Raji (cell line): ENCODE data around the gene MLF2.

ENCODE experiments used
- POLR2A ChIP-seq: IDR thresholded peaks from 2 replicates; pipeline ENCODE4 v1.6.1; 2011; ENCODE audit warnings: low read depth, low read length, control low read depth; ENCODE audit not compliant: insufficient read depth

The MLF2 gene

DNA sequence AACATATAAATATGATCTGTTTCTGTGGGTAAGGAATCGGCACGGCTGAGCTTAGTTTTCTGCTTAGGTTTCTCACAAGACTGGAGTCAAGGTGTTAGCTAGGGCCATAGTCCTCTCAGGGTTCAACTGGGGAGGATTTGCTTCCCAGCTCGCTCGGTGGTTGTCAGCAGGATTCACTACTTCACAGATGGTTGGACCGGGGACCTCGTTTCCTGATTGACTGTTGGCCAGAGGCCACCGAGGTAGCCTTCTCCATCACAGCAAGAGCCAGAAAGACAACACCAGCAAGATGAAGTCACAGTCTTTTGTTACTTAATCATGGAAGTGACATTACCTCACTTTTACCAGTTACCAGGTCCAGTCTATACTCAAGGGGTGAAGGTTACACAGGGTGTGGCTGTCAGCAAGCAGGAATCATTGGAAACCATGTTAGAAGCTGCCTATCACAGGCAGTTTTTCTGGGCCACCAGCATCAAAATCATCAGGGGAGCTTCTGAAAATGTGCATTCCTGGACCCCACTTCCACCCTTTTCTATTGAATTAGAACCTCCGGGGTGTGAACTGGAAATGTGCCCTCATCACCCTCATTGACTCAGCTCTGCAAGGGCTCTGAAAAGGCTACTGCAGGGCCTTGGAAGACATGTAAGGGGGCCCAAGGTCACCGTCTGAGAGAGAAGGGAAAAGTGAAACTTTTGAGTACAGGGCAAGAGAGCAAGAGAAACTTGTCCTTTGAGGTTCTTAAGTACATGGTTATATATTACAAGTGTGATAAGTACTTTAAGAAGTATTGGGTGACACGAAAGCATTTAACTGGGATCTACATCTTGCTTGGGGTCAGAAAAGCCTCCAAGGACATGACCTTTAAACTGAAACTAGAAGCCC, 18.2 kb downstream of the MLF2 start:
- no peak for TF ChIP-seq POLR2A

DNA sequence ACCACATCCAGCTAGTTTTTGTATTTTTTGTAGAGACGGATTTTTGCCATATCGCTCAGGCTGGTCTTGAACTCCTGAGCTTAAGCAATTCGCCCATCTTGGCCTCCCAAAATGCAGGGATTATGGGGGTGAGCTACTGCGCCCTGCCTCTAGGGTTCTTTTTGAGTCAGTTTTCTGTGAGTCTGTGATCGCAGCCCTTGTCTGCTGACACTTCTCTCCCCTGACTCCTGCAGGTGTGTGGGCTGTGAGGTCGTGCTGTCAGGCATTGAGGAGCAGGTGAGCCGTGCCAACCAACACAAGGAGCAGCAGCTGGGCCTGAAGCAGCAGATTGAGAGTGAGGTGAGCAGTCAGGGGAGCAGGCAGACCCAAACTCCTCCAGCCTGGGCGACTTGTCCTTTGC, 22.8 kb downstream of the MLF2 start:
- TF ChIP-seq POLR2A = no peak

DNA sequence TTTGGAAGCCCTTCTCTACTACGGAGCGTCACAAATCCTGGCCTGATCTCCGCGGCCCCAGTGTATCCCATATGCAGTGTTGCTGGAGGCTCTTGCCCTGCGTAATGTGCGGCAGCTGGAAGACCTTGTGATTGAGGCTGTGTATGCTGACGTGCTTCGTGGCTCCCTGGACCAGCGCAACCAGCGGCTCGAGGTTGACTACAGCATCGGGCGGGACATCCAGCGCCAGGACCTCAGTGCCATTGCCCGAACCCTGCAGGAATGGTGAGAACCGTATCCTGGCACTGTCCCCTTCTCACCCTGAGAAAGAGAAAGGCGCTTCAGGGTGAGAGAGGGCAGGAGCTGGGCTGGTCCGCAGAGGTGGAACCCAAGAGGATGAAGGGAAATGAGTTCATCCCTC, 23.8 kb downstream of the MLF2 start:
- no peak for TF ChIP-seq POLR2A

DNA sequence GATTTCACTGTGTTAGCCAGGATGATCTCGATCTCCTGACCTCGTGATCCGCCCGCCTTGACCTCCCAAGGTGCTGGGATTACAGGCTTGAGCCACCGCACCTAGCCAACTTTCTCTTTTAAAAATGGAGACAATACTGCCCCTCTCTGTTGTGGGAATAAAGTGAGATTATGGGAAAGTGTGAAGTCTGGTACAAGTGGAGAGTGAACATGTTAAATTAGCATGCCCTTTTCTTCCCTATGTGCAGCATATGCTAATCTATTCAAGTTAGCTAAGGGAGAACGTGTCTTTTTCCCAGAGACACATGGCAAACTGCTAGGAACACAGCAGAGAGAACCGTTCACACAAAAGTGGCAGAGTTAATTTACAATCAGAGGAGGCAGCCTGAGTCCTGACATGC, 27.6 kb downstream of the MLF2 start:
- TF ChIP-seq POLR2A = no peak

DNA sequence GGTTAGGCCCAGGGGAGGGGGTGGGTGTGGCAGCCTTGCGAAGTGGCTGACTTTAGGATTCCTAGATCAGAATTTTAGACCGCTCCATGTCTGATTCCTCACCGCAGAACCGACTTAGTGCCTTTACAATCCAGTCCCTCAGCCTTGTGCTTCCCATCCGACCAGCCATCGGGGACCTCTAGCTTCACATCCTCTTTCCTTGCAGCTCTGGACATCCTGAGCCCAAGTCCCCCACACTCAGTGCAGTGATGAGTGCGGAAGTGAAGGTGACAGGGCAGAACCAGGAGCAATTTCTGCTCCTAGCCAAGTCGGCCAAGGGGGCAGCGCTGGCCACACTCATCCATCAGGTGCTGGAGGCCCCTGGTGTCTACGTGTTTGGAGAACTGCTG, 28.5 kb downstream of the MLF2 start:
- no peak for TF ChIP-seq POLR2A

DNA sequence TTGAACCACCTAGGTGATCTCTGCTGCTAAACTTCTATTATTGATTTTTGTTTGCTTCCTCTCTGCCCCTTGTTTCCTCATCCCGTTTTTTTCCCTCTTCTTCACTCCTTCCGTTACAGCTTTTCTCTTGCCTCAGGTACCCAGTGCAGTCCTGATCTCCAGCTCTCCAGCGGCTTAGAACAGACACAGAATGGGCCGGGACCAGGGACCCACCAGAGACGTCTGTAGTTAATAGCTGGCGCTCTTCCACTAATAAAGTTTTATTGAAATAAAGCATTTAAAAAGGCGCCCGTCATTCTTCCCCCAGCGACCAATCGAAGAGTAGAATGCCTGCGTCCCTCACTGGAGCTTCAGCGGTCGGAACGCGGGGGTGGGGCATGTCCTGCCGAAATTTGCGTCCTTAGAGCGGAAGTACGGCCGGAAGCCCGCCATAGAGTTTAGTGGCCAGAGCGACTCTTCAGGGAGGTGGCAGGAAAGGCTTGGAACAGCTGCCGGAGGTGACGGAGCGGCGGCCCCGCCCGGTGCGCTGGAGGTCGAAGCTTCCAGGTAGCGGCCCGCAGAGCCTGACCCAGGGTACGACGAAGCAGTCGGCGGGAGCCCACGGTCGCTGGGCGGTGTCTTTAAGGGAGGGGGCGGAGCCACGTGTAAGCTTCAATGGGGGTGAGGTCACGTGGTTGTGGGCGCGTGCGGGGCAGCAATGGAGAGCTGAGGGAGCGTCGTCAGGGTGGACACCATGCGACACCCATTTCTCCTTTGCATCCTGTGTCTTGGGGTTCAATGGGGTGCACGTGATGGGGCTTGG, 29.1 kb downstream of the MLF2 start, which contains the start of gene COPS7A:
Gene COPS7A, plus strand, starts transcription at position 440 of the 802 bp plus-strand sequence. CDS start 611 bp downstream, outside the sequence.
- TF ChIP-seq POLR2A = peak; percentile 88

DNA sequence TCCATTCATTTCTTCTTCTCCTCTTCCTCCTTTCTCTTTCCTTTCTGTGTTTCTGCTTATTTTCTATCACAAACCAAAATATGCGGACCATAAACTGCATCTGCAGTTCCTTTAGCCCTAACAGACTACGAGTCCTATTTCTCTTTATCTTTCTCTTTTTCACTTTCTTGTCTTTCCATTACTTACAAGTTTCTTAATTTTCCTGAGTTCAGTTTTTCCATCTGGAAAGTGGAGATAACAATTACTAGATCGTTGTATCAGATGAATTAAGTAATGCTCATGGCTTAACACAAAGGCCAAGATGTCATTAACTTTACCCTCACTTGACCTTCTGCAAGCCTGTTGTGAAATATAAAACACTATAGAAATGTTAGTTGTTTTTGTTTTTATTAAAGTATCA, 30.1 kb downstream of the MLF2 start:
- no peak for TF ChIP-seq POLR2A

DNA sequence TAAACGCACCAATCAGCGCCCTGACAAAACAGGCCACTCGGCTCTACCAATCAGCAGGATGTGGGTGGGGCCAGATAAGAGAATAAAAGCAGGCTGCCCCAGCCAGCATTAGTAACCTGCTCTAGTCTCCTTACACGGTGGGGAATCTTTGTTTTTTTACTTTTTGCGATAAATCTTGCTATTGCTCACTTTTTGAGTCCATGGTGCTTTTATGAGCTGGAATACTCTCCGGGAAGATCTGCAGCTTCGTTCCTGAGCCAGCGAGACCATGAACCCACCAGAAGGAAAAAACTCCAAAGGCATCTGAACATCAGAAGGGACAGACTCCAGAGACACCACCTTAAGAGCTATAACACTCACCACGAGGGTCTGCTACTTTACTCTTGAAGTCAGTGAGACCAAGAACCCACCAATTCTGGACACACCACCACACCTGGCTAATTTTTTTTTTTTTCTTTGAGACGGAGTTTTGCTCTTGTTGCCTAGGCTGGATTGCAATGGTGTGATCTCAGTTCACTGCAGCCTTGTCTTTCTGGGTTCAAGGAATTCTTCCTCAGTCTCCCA, 36.0 kb downstream of the MLF2 start:
- peak; percentile 16; the same call in 1 of the 2 replicates for TF ChIP-seq POLR2A

DNA sequence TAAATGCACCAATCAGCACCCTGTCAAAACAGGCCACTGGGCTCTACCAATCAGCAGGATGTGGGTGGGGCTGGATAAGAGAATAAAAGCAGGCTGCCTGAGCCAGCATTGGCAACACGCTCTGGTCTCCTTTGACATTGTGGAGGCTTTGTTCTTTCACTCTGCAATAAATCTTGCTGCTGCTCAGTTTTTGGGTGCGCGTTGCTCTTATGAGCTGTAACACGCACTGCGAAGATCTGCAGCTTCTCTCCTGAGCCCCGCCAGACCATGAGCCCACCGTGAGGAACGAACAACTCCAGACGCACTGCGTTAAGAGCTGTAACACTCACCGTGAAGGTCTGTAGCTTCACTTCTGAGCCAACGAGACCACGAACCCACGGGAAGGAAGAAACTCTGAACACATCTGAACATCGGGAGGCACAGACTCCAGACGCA, 44.0 kb downstream of the MLF2 start:
- TF ChIP-seq POLR2A = peak; percentile 63

DNA sequence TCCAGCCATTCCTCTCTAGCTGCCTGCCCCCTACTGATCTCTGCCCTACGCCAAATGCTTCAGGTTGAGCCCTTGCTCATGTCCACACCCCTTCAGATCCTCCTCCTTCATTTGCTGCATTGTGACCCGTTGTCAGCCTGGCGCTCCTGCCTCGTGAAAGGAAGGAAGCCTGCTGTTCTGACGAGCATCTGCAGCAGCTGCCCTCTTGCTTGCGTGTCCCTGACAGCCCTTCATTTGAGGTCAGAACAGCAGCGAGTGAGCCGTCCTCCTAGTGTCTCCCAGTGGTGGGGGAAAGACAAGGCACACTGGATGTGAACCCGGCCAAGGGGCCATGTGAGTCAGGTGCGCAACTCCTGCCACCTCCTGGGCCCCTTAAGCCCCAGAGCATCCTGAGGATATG, 49.3 kb downstream of the MLF2 start:
- no peak for TF ChIP-seq POLR2A

DNA sequence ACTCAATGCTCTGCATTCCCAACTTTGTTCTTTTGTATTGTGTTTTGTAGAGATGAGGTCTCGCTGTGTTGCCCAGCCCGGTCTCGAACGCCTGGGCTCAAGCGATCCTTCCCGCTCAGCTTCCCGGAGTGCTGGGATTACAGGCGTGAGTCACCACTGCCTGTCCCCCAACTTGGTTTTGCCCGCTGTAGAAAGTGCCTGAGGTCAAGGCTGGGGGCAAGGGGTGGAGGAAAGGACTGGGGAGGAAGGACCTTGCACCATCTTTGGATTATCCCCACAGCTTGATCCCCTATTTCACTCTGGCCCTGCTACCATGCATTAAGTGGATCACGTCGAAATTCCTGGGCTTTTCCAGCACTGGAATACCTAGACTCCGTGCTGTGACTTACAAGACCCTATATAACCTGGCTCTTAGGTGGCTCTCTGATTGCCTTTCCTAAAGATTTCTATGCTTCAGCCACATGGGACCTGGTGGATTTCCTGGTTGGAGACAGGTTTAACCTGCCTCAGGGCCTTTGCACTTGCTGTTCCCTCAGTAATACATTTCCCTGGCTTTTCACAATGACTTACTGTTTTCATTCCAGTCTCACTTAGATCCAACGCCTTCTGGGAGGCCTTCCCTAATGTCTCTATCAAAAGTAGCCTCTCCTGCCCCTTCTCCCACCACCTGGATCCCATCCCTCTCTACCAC, 51.7 kb downstream of the MLF2 start:
- no peak for TF ChIP-seq POLR2A

DNA sequence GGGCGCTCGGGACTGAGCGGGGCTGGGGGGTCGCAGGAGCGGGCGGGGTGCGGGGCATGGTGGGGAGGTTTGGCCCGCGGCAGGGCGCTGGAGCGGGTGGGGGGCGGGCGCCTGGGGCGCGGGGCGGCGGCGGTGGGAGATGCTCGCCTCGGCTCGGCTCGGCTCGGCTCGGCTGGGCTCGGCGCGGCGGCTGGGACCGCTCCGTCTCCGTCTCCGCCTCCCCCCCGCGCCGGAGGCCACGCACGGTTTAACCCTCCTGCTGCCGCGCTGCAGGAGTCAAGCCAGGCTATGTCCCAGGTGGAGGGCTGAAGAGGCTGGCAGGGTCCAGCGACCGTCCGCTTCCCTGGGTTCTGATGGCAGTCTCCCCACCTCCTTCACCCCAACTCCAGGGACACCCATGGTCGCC, 52.3 kb downstream of the MLF2 start, which contains the start of gene PIANP:
Gene PIANP, minus strand, starts transcription at position 170 of the 406 bp plus-strand sequence. CDS start 2,754 bp downstream, outside the sequence.
- no peak for TF ChIP-seq POLR2A

DNA sequence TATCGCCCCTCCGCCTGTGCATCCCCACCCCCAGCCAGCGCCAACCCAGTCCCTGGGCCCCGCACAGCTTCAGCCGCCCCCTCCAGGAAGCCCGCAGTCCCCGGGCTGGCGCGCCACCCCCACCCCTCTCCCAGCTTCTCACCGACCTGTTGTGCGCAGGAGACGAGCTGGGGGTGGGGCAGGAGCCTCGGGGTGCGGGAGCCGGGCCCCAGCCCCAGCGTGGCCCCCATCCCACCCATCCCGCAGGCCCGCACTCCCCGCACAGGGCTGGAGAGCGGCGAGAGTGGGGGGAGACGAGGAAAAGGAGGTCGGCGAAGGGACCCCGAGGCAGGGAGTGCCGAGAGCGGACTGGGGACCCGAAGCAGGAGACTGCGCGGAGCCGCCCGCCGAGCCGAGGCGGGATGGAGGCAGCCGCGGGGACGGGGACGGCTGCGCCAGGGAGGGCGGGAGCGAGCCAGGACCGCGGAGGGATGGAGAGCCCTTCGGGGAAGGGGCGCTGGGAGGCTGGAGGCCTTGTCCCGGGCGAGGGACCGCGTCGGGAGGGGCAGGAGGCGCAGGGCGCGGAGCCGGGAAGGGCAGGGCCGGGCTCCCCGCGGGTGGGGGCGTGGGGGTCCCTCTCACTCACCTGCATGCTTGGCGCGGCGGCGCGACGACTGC, 52.8 kb downstream of the MLF2 start:
- no peak for TF ChIP-seq POLR2A

DNA sequence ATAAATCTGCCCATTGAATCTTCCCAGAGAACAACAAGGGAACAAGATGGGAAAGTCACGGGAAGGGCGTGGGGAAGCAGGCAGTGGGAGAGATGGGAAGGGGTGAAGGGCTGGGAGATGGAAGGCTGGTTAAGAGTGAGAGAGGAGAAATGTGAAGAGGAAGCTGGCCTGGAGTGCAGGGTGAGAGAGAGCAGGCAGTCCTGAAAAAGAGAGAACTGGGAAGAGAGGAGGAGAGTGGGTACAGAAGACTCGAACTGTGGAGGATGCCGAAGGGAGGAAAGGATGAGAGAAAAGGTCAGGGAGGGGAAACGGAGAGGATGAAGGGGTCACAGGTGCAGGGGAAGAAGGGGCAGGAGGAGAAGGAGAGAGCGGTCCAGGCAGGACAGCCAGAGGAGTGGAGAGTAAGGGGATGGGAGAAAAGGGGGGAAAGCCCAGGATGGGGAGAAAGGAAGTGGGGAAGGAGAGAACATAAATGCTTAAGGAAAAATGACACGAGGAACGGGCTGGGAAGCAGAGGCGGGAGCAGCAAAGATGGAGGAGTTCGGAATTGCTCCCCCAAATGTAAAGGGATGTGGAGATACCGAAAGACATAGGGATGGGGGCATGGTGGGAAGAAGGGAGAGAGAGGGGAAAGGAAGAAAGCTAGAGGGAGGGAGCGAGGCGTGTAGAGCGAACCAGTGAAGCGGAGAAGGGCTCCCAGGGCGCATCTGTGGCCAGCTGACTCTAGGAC, 53.5 kb downstream of the MLF2 start:
- no peak for TF ChIP-seq POLR2A
